K562 (cell line): ENCODE results near the gene EIF1B.

ENCODE experiments used
- GTF2F1 ChIP-seq: IDR thresholded peaks from 2 replicates; pipeline ENCODE4 v1.6.1; 2011; ENCODE audit warnings: low read depth, low read length, improper control_type of control experiment
- HNRNPH1 ChIP-seq: fragments of 200-400 bp; formaldehyde crosslinking; optimal IDR thresholded peaks from 2 replicates; pipeline ENCODE3; 2017; ENCODE audit warnings: low read depth, mild to moderate bottlenecking, low read length, moderate library complexity
- PML ChIP-seq: IDR thresholded peaks from 2 replicates; pipeline ENCODE4 v1.6.1; 2012; ENCODE audit warnings: low read length, inconsistent platforms
- RAD21 ChIP-seq, 2 experiments: fragments of 250-450 bp in 1 of 2; fragments of 450-650 bp in 1 of 2; sonication (Bioruptor Pico) in 1 of 2; formaldehyde crosslinking in 1 of 2; IDR thresholded peaks in 1 of 2; conservative IDR thresholded peaks in 1 of 2; 2 replicates each; pipeline versions ENCODE4 v1.4.0 to v1.8.0; 2020 to 2022; ENCODE audit warnings: mild to moderate bottlenecking in 2 of 2, moderate library complexity in 1 of 2
- TGIF2 ChIP-seq: sonication (generic); formaldehyde crosslinking; IDR thresholded peaks from 2 replicates; pipeline ENCODE4 v1.8.1; 2022; ENCODE audit warnings: mild to moderate bottlenecking, missing genetic modification reagents, moderate library complexity
- WHSC1 ChIP-seq: IDR thresholded peaks from one replicate; pipeline ENCODE4 v1.6.1; 2012; ENCODE audit warnings: low read length, control low read depth, inconsistent platforms
- TF ChIP-seq, protein P1 (sequence below), 3 experiments: IDR thresholded peaks in 2 of 3; conservative IDR thresholded peaks in 1 of 3; 2 replicates each; pipeline ENCODE4 v1.5.1; 2011 to 2012; ENCODE audit warnings: low read length in 3 of 3, mild to moderate bottlenecking in 3 of 3, control low read depth in 2 of 3, improper control_type of control experiment in 1 of 3, inconsistent platforms in 1 of 3, low read depth in 1 of 3, mixed read lengths in 1 of 3, moderate library complexity in 1 of 3; ENCODE audit not compliant: insufficient read depth in 2 of 3
- TF ChIP-seq, protein P2 (sequence below): sonication (generic); formaldehyde crosslinking; IDR thresholded peaks from 2 replicates; pipeline ENCODE4 v1.5.0; 2020; ENCODE audit warnings: missing genetic modification reagents
- TF ChIP-seq, protein P3 (sequence below): IDR thresholded peaks from 2 replicates; pipeline ENCODE4 v1.6.1; 2014; ENCODE audit warnings: antibody characterized with exemption
- TF ChIP-seq, protein P4 (sequence below): IDR thresholded peaks from 3 replicates; pipeline ENCODE4 v1.6.1; 2011; ENCODE audit warnings: borderline replicate concordance, mild to moderate bottlenecking, moderate library complexity; ENCODE audit not compliant: insufficient read length; ENCODE audit errors: extremely low read depth
- TF ChIP-seq, protein P5 (sequence below): sonication (generic); IDR thresholded peaks from 2 replicates; pipeline ENCODE4 v1.6.1; 2016

DNA sequence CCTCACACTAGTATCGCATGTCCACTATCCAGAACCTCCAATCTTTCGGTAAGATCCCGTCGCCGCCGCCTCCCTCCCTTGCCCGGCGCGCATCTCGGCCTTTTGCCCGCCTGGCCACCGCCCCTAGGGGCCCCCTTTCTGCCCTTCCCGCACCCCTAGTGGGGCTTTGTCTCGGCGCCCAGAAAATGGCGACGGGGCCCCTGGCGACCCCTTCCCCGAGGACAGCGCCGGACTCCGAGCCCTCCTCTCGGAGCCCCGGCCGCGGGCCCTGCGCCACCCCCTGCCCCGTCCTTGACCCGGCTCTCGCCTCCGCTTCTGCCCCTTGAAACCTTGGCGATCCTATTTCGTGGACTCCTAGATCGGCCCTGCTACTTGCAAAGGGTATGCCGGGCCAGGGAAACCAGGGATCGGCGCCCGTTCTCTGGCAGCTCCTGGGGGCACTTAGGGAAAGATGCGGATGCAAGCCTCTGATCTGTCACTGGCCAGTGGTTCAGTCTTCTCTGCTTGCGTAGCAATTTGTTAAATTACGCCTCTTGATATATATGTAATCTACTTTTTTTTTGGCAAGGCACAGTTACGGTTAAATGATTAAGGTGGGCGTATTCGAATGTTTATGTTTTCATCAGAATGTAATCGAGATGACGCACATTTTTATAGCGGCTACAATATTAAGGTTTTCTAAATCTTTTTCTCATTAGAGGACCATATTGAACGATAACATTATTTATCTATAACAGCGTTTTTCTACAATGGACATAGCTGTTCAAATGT lies 603 bp downstream of the EIF1B start:
- TF ChIP-seq, protein P1, sequence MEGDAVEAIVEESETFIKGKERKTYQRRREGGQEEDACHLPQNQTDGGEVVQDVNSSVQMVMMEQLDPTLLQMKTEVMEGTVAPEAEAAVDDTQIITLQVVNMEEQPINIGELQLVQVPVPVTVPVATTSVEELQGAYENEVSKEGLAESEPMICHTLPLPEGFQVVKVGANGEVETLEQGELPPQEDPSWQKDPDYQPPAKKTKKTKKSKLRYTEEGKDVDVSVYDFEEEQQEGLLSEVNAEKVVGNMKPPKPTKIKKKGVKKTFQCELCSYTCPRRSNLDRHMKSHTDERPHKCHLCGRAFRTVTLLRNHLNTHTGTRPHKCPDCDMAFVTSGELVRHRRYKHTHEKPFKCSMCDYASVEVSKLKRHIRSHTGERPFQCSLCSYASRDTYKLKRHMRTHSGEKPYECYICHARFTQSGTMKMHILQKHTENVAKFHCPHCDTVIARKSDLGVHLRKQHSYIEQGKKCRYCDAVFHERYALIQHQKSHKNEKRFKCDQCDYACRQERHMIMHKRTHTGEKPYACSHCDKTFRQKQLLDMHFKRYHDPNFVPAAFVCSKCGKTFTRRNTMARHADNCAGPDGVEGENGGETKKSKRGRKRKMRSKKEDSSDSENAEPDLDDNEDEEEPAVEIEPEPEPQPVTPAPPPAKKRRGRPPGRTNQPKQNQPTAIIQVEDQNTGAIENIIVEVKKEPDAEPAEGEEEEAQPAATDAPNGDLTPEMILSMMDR (IDR thresholded peaks at IDR 0.05 in 2 of 3, conservative IDR thresholded peaks at IDR 0.05 in 1 of 3; ENCODE audit: insufficient read depth in 2 of 3, low read depth in 1 of 3, low read length in 3 of 3), result no peak
- TF ChIP-seq TGIF2 (CRISPR knock-in tag), result 0 out of 2 replicates have a peak, but pooled peaks have one; percentile 62
- no peak for TF ChIP-seq RAD21 (CRISPR knock-in tag; conservative IDR thresholded peaks at IDR 0.05 in 1 of 2, IDR thresholded peaks at IDR 0.05 in 1 of 2)
- no peak for TF ChIP-seq HNRNPH1
- TF ChIP-seq, protein P2, sequence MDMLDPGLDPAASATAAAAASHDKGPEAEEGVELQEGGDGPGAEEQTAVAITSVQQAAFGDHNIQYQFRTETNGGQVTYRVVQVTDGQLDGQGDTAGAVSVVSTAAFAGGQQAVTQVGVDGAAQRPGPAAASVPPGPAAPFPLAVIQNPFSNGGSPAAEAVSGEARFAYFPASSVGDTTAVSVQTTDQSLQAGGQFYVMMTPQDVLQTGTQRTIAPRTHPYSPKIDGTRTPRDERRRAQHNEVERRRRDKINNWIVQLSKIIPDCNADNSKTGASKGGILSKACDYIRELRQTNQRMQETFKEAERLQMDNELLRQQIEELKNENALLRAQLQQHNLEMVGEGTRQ (CRISPR knock-in tag), result no peak
- TF ChIP-seq, protein P3, sequence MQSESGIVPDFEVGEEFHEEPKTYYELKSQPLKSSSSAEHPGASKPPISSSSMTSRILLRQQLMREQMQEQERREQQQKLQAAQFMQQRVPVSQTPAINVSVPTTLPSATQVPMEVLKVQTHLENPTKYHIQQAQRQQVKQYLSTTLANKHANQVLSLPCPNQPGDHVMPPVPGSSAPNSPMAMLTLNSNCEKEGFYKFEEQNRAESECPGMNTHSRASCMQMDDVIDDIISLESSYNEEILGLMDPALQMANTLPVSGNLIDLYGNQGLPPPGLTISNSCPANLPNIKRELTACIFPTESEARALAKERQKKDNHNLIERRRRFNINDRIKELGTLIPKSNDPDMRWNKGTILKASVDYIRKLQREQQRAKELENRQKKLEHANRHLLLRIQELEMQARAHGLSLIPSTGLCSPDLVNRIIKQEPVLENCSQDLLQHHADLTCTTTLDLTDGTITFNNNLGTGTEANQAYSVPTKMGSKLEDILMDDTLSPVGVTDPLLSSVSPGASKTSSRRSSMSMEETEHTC, result no peak
- TF ChIP-seq, protein P4, sequence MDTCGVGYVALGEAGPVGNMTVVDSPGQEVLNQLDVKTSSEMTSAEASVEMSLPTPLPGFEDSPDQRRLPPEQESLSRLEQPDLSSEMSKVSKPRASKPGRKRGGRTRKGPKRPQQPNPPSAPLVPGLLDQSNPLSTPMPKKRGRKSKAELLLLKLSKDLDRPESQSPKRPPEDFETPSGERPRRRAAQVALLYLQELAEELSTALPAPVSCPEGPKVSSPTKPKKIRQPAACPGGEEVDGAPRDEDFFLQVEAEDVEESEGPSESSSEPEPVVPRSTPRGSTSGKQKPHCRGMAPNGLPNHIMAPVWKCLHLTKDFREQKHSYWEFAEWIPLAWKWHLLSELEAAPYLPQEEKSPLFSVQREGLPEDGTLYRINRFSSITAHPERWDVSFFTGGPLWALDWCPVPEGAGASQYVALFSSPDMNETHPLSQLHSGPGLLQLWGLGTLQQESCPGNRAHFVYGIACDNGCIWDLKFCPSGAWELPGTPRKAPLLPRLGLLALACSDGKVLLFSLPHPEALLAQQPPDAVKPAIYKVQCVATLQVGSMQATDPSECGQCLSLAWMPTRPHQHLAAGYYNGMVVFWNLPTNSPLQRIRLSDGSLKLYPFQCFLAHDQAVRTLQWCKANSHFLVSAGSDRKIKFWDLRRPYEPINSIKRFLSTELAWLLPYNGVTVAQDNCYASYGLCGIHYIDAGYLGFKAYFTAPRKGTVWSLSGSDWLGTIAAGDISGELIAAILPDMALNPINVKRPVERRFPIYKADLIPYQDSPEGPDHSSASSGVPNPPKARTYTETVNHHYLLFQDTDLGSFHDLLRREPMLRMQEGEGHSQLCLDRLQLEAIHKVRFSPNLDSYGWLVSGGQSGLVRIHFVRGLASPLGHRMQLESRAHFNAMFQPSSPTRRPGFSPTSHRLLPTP, result no peak
- TF ChIP-seq WHSC1, result no peak
- TF ChIP-seq PML, result no peak
- TF ChIP-seq, protein P5, sequence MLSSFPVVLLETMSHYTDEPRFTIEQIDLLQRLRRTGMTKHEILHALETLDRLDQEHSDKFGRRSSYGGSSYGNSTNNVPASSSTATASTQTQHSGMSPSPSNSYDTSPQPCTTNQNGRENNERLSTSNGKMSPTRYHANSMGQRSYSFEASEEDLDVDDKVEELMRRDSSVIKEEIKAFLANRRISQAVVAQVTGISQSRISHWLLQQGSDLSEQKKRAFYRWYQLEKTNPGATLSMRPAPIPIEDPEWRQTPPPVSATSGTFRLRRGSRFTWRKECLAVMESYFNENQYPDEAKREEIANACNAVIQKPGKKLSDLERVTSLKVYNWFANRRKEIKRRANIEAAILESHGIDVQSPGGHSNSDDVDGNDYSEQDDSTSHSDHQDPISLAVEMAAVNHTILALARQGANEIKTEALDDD, result no peak
- TF ChIP-seq GTF2F1, result no peak
